ENCODE measurements around the gene CLCN1.

CLCN1 gene

GRCh38 chr7:143343596-143343995, 27.7 kb downstream of the CLCN1 start:
- H3K9me3 ChIP-seq (replicated peaks; ENCODE audit: low read length), result no peaks in the 10 kb centered on the region
- no peaks in the 10 kb centered on the region for H3K36me3 ChIP-seq (ENCODE audit: insufficient read depth, low read length)
- H3K27me3 ChIP-seq (ENCODE audit: control insufficient read depth, insufficient read depth, low read length), result peaks cover 47% of the 10 kb centered on the region
- no peak overlapping the region for H3K4me3 ChIP-seq (ENCODE audit: low read length)
- H3K9ac ChIP-seq (ENCODE audit: low read depth, low read length), result no peak overlapping the region
- H3K4me1 ChIP-seq (ENCODE audit: control insufficient read depth, insufficient read depth, low read length), result no peaks in the 10 kb centered on the region
- H3K4me2 ChIP-seq (ENCODE audit: low read length), result no peak overlapping the region

- H3K36me3 ChIP-seq (ENCODE audit: insufficient read depth, low read length), result no peaks in the 10 kb centered on the region
- no peak overlapping the region for H3K4me3 ChIP-seq (ENCODE audit: low read length)
- no peaks in the 10 kb centered on the region for H3K9me3 ChIP-seq (replicated peaks; ENCODE audit: low read length)
- H3K9ac ChIP-seq (ENCODE audit: low read depth, low read length), result no peak overlapping the region
- no peaks in the 10 kb centered on the region for H3K4me1 ChIP-seq (ENCODE audit: control insufficient read depth, insufficient read depth, low read length)
- H3K27me3 ChIP-seq (ENCODE audit: control insufficient read depth, insufficient read depth, low read length), result peaks cover 46% of the 10 kb centered on the region
- H3K4me2 ChIP-seq (ENCODE audit: low read length), result peak overlapping the region; percentile 58
These were observed 29.6 kb downstream of the CLCN1 start for GRCh38 chr7:143345428-143345900.

GRCh38 chr7:143346018-143346417, 30.1 kb downstream of the CLCN1 start:
- H3K4me3 ChIP-seq (ENCODE audit: low read length), result no peak overlapping the region
- H3K27me3 ChIP-seq (ENCODE audit: control insufficient read depth, insufficient read depth, low read length), result peaks cover 47% of the 10 kb centered on the region
- H3K4me1 ChIP-seq (ENCODE audit: control insufficient read depth, insufficient read depth, low read length), result no peaks in the 10 kb centered on the region
- no peaks in the 10 kb centered on the region for H3K36me3 ChIP-seq (ENCODE audit: insufficient read depth, low read length)
- no peak overlapping the region for H3K9ac ChIP-seq (ENCODE audit: low read depth, low read length)
- no peaks in the 10 kb centered on the region for H3K9me3 ChIP-seq (replicated peaks; ENCODE audit: low read length)
- no peak overlapping the region for H3K4me2 ChIP-seq (ENCODE audit: low read length)

- Histone ChIP-seq H3K36me3 (ENCODE audit: insufficient read depth, low read length) (no peaks in the 10 kb centered on the region), H3K27me3 (ENCODE audit: control insufficient read depth, insufficient read depth, low read length) (peaks cover 55% of the 10 kb centered on the region), H3K4me2 (ENCODE audit: low read length) (no peak overlapping the region), H3K4me1 (ENCODE audit: control insufficient read depth, insufficient read depth, low read length) (no peaks in the 10 kb centered on the region), H3K9me3 (replicated peaks; ENCODE audit: low read length) (no peaks in the 10 kb centered on the region), H3K9ac (ENCODE audit: low read depth, low read length) (no peak overlapping the region), H3K4me3 (ENCODE audit: low read length) (no peak overlapping the region)
These were observed 32.0 kb downstream of the CLCN1 start for GRCh38 chr7:143347950-143348349.

- Histone ChIP-seq H3K9ac (ENCODE audit: low read depth, low read length) (no peak overlapping the region), H3K9me3 (replicated peaks; ENCODE audit: low read length) (no peaks in the 10 kb centered on the region), H3K4me3 (ENCODE audit: low read length) (no peak overlapping the region), H3K4me2 (ENCODE audit: low read length) (no peak overlapping the region), H3K4me1 (ENCODE audit: control insufficient read depth, insufficient read depth, low read length) (no peaks in the 10 kb centered on the region), H3K36me3 (ENCODE audit: insufficient read depth, low read length) (no peaks in the 10 kb centered on the region), H3K27me3 (ENCODE audit: control insufficient read depth, insufficient read depth, low read length) (peaks cover 47% of the 10 kb centered on the region)
These were observed 35.1 kb downstream of the CLCN1 start for GRCh38 chr7:143351060-143351459.

- peaks cover 44% of the 10 kb centered on the region for H3K27me3 ChIP-seq (ENCODE audit: control insufficient read depth, insufficient read depth, low read length)
- H3K4me3 ChIP-seq (ENCODE audit: low read length), result no peak overlapping the region
- H3K4me2 ChIP-seq (ENCODE audit: low read length), result no peak overlapping the region
- no peaks in the 10 kb centered on the region for H3K9me3 ChIP-seq (replicated peaks; ENCODE audit: low read length)
- H3K4me1 ChIP-seq (ENCODE audit: control insufficient read depth, insufficient read depth, low read length), result no peaks in the 10 kb centered on the region
- H3K36me3 ChIP-seq (ENCODE audit: insufficient read depth, low read length), result no peaks in the 10 kb centered on the region
- no peak overlapping the region for H3K9ac ChIP-seq (ENCODE audit: low read depth, low read length)
These were observed 35.7 kb downstream of the CLCN1 start for GRCh38 chr7:143351574-143351973.

GRCh38 chr7:143352531-143353002, 36.7 kb downstream of the CLCN1 start:
- Histone ChIP-seq H3K4me1 (ENCODE audit: control insufficient read depth, insufficient read depth, low read length) (no peaks in the 10 kb centered on the region), H3K9ac (ENCODE audit: low read depth, low read length) (no peak overlapping the region), H3K4me2 (ENCODE audit: low read length) (no peak overlapping the region), H3K9me3 (replicated peaks; ENCODE audit: low read length) (no peaks in the 10 kb centered on the region), H3K36me3 (ENCODE audit: insufficient read depth, low read length) (no peaks in the 10 kb centered on the region), H3K27me3 (ENCODE audit: control insufficient read depth, insufficient read depth, low read length) (peaks cover 37% of the 10 kb centered on the region), H3K4me3 (ENCODE audit: low read length) (no peak overlapping the region)

GRCh38 chr7:143354376-143354775, 38.5 kb downstream of the CLCN1 start:
- no peak overlapping the region for H3K4me2 ChIP-seq (ENCODE audit: low read length)
- H3K9ac ChIP-seq (ENCODE audit: low read depth, low read length), result no peak overlapping the region
- H3K27me3 ChIP-seq (ENCODE audit: control insufficient read depth, insufficient read depth, low read length), result peaks cover 27% of the 10 kb centered on the region
- no peak overlapping the region for H3K4me3 ChIP-seq (ENCODE audit: low read length)
- H3K9me3 ChIP-seq (replicated peaks; ENCODE audit: low read length), result no peaks in the 10 kb centered on the region
- H3K4me1 ChIP-seq (ENCODE audit: control insufficient read depth, insufficient read depth, low read length), result no peaks in the 10 kb centered on the region
- no peaks in the 10 kb centered on the region for H3K36me3 ChIP-seq (ENCODE audit: insufficient read depth, low read length)

GRCh38 chr7:143354965-143355364, 39.1 kb downstream of the CLCN1 start:
- Histone ChIP-seq H3K4me2 (ENCODE audit: low read length) (no peak overlapping the region), H3K27me3 (ENCODE audit: control insufficient read depth, insufficient read depth, low read length) (peaks cover 23% of the 10 kb centered on the region), H3K4me1 (ENCODE audit: control insufficient read depth, insufficient read depth, low read length) (no peaks in the 10 kb centered on the region), H3K36me3 (ENCODE audit: insufficient read depth, low read length) (no peaks in the 10 kb centered on the region), H3K9ac (ENCODE audit: low read depth, low read length) (no peak overlapping the region), H3K4me3 (ENCODE audit: low read length) (no peak overlapping the region), H3K9me3 (replicated peaks; ENCODE audit: low read length) (no peaks in the 10 kb centered on the region)

GRCh38 chr7:143355450-143356385, 39.8 kb downstream of the CLCN1 start:
- Histone ChIP-seq H3K4me3 (ENCODE audit: low read length) (no peak overlapping the region), H3K9me3 (replicated peaks; ENCODE audit: low read length) (no peaks in the 10 kb centered on the region), H3K4me2 (ENCODE audit: low read length) (no peak overlapping the region), H3K4me1 (ENCODE audit: control insufficient read depth, insufficient read depth, low read length) (no peaks in the 10 kb centered on the region), H3K36me3 (ENCODE audit: insufficient read depth, low read length) (no peaks in the 10 kb centered on the region), H3K9ac (ENCODE audit: low read depth, low read length) (no peak overlapping the region), H3K27me3 (ENCODE audit: control insufficient read depth, insufficient read depth, low read length) (peaks cover 18% of the 10 kb centered on the region)

- Histone ChIP-seq H3K4me3 (ENCODE audit: low read length) (no peak overlapping the region), H3K9me3 (replicated peaks; ENCODE audit: low read length) (no peaks in the 10 kb centered on the region), H3K27me3 (ENCODE audit: control insufficient read depth, insufficient read depth, low read length) (peaks cover 22% of the 10 kb centered on the region), H3K4me2 (ENCODE audit: low read length) (no peak overlapping the region), H3K36me3 (ENCODE audit: insufficient read depth, low read length) (no peaks in the 10 kb centered on the region), H3K9ac (ENCODE audit: low read depth, low read length) (no peak overlapping the region), H3K4me1 (ENCODE audit: control insufficient read depth, insufficient read depth, low read length) (no peaks in the 10 kb centered on the region)
These were observed 40.6 kb downstream of the CLCN1 start for GRCh38 chr7:143356414-143357050.
